Tibial nerve (tissue), 4 donors: ENCODE measurements around the gene RNF138. TPM values are rescaled to one million over a fixed set of nuclear protein-coding genes. Genes with fewer than 3 reads are reported as not detected.

Source experiments
- DNase-seq, 2 donors: peaks; one replicate each; pipeline ENCODE4 v3.0.0-alpha.2; 2019; ENCODE audit warnings: low spot score in 2 of 2
- H3K27ac ChIP-seq, 4 donors: fragments of 200-600 bp; sonication (generic) in 3 of 4; one replicate each; pipeline ENCODE4 v1.5.1; 2017 to 2019; ENCODE audit warnings: mild to moderate bottlenecking in 1 of 4
- H3K27me3 ChIP-seq, 2 donors: fragments of 200-600 bp; sonication (generic) in 1 of 2; one replicate each; pipeline versions ENCODE4 v1.5.1 to v1.6.0; 2017 to 2019
- H3K36me3 ChIP-seq, 3 donors: fragments of 200-600 bp; sonication (generic); one replicate each; pipeline ENCODE4 v1.5.1; 2018 to 2019
- H3K4me1 ChIP-seq, 4 donors: fragments of 200-600 bp; sonication (generic) in 3 of 4; one replicate each; pipeline ENCODE4 v1.5.1; 2017 to 2019
- H3K4me3 ChIP-seq, 4 donors: fragments of 200-600 bp; sonication (generic) in 3 of 4; one replicate each; pipeline ENCODE4 v1.5.1; 2017 to 2019; ENCODE audit warnings: mild to moderate bottlenecking in 1 of 4, moderate library complexity in 1 of 4
- H3K9me3 ChIP-seq, 4 donors: fragments of 200-600 bp; sonication (generic) in 3 of 4; one replicate each; pipeline ENCODE4 v1.5.1; 2017 to 2019
- CTCF ChIP-seq, 5 experiments: fragments of 200-600 bp in 3 of 5; fragments of 450-650 bp in 2 of 5; sonication (generic) in 3 of 5; IDR thresholded peaks; one replicate each; pipeline ENCODE4 v1.5.1; 2016 to 2019; ENCODE audit warnings: antibody characterized with exemption in 5 of 5, mild to moderate bottlenecking in 3 of 5, moderate library complexity in 2 of 5
- EP300 ChIP-seq, 2 donors: sonication (generic); formaldehyde crosslinking; IDR thresholded peaks; one replicate each; pipeline ENCODE4 v1.6.1; 2017; ENCODE audit warnings: antibody characterized with exemption in 2 of 2, mild to moderate bottlenecking in 1 of 2
- POLR2A ChIP-seq, 2 donors: fragments of 450-650 bp; IDR thresholded peaks; one replicate each; pipeline ENCODE4 v1.6.1; 2017; ENCODE audit warnings: antibody characterized with exemption in 2 of 2, mild to moderate bottlenecking in 2 of 2, moderate library complexity in 2 of 2
- WGBS, 2 donors: methylation state at CpG; one replicate each; pipeline ENCODE4 v1.1.5; 2018; 5-methylcytosine and 5-hydroxymethylcytosine counted together
- total RNA-seq, 4 donors: library from RNA; depleted of rRNA; stranded (reverse); fragments of >200 nt; gene quantifications; one replicate each; pipeline ENCODE4 v1.1.0, GENCODE V29; 2016

The RNF138 gene
- total RNA-seq, 4 donors from 2014 or later = 7.8 to 31.5 (median 15.1) TPM

- no peaks in the 10 kb centered on the region for H3K27me3 ChIP-seq
- H3K4me1 ChIP-seq = peaks cover 0 to 6% (median 0%) of the 10 kb centered on the region in 4 donors
- peaks cover 0 to 57% (median 7%) of the 10 kb centered on the region in 3 donors for H3K36me3 ChIP-seq
- H3K4me3 ChIP-seq = no peak overlapping the region
- WGBS, 2 donors = 90 to 94% methylated on average over 4 of the region's 4 CpGs
- no peaks in the 10 kb centered on the region for H3K9me3 ChIP-seq
- no peak overlapping the region for H3K27ac ChIP-seq
- DNase-seq = no peak
- no peak for TF ChIP-seq POLR2A (IDR thresholded peaks at IDR 0.05)
- no peak for TF ChIP-seq EP300 (IDR thresholded peaks at IDR 0.05)
- no peak for TF ChIP-seq CTCF (IDR thresholded peaks at IDR 0.05)
These were observed 22.7 kb downstream of the RNF138 start for GRCh38 chr18:32114293-32114942.

DNA sequence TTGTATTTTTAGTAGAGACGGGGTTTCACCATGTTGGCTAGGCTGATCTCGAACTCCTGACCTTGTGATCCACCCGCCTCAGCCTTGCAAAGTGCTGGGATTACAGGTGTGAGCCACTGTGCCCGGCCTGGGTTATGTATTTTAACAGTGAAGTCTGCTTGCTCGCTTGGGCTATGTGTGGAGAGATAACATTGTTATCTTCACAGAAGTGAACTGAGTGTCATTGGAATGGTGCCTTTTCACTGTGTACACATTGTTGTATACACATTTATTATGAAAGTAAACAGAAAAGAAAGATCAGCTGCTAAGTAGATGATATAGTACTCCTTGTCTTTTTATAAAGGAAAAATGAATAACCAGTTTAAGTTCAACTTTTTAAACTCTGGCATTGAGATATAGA is 30.4 kb downstream of the RNF138 start:
- no peaks in the 10 kb centered on the region for H3K9me3 ChIP-seq
- H3K4me1 ChIP-seq = no peaks in the 10 kb centered on the region
- no peak for DNase-seq
- 93 to 96% methylated on average over 5 of the region's 5 CpGs for WGBS, 2 donors
- no peak overlapping the region for H3K4me3 ChIP-seq
- peaks cover 0 to 64% (median 0%) of the 10 kb centered on the region in 3 donors for H3K36me3 ChIP-seq
- no peaks in the 10 kb centered on the region for H3K27me3 ChIP-seq
- TF ChIP-seq EP300 (IDR thresholded peaks at IDR 0.05) = no peak
- no peak for TF ChIP-seq POLR2A (IDR thresholded peaks at IDR 0.05)
- TF ChIP-seq CTCF (IDR thresholded peaks at IDR 0.05) = no peak
- no peak overlapping the region for H3K27ac ChIP-seq

DNA sequence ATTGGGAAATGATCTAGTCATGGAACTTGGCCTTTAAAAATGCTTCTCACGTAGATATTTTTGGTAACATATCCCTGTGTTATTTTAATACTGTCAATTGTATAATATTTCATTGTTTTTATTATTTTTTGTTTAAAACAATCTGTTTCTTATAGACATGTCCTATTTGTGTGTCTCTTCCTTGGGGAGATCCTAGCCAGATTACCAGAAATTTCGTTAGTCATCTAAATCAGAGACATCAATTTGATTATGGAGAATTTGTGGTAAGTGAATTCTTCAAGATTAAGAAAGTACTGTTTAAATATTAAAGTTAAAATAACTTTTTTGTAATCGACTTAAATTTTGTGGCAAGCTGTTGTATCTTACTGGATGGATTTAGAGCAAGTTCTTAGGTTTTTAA is 34.9 kb downstream of the RNF138 start:
- TF ChIP-seq EP300 (IDR thresholded peaks at IDR 0.05) = no peak
- no peak for TF ChIP-seq CTCF (IDR thresholded peaks at IDR 0.05)
- no peak for TF ChIP-seq POLR2A (IDR thresholded peaks at IDR 0.05)
- no peaks in the 10 kb centered on the region for H3K9me3 ChIP-seq
- no peaks in the 10 kb centered on the region for H3K27me3 ChIP-seq
- no peak overlapping the region for H3K4me3 ChIP-seq
- no peak overlapping the region for H3K27ac ChIP-seq
- H3K4me1 ChIP-seq = no peaks in the 10 kb centered on the region
- H3K36me3 ChIP-seq = peaks cover 0 to 62% (median 0%) of the 10 kb centered on the region in 3 donors
- WGBS, 2 donors = 93 to 94% methylated on average over 3 of the region's 3 CpGs
- no peak for DNase-seq

- DNase-seq = no peak
These were observed 44.0 kb downstream of the RNF138 start for GRCh38 chr18:32135625-32136024.

More at GRCh38 chr18:32135625-32136024, 44.0 kb downstream of the RNF138 start:
- H3K4me1 ChIP-seq = no peaks in the 10 kb centered on the region
- no peak overlapping the region for H3K4me3 ChIP-seq
- H3K9me3 ChIP-seq = no peaks in the 10 kb centered on the region
- TF ChIP-seq POLR2A (IDR thresholded peaks at IDR 0.05) (no peak), EP300 (IDR thresholded peaks at IDR 0.05) (no peak), CTCF (IDR thresholded peaks at IDR 0.05) (no peak)
- H3K27me3 ChIP-seq = no peaks in the 10 kb centered on the region
- no peak overlapping the region for H3K27ac ChIP-seq
- H3K36me3 ChIP-seq = peaks cover 0 to 30% (median 0%) of the 10 kb centered on the region in 3 donors
- WGBS, 2 donors = 84 to 87% methylated on average over 2 of the region's 2 CpGs
